Measurements from ENCODE around the gene MYBBP1A. TPM values are rescaled to one million over a fixed set of nuclear protein-coding genes. Genes with fewer than 3 reads are reported as not detected.
A peak's percentile ranks its signal among the peaks of the same experiment; 100 is the strongest.

MYBBP1A gene
- polyA plus RNA-seq, 3 donors, result 4.2 to 22.3 (median 5.3) TPM

- no peak overlapping the region for H3K9ac ChIP-seq (ENCODE audit: insufficient read depth, low read length, poor library complexity, severe bottlenecking)
- H3K27me3 ChIP-seq (ENCODE audit: control insufficient read depth in 2 of 2, insufficient read depth in 2 of 2, low read length in 2 of 2), result peaks cover 10 to 14% of the 10 kb centered on the region in 2 donors
- peaks cover 0 to 4% of the 10 kb centered on the region in 2 donors for H3K36me3 Mint-ChIP-seq
- H3K9me3 ChIP-seq (replicated peaks in 1 of 2; ENCODE audit: control insufficient read depth in 1 of 2, insufficient read depth in 1 of 2, low read length in 2 of 2), result peaks cover 0 to 11% of the 10 kb centered on the region in 2 donors
- peaks cover 0 to 8% (median 0%) of the 10 kb centered on the region in 7 donors for H3K9me3 Mint-ChIP-seq
- DNase-seq, result no peak
- TF ChIP-seq CTCF (IDR thresholded peaks at IDR 0.05), result no peak
- H3K4me2 ChIP-seq (replicated peaks; ENCODE audit: extremely low read depth, low read length, poor library complexity, severe bottlenecking), result no peak overlapping the region
- no peak overlapping the region for H3K27ac Mint-ChIP-seq
- peak overlapping the region in 1 of 2 donors; percentile 42 for H3K4me3 Mint-ChIP-seq
- H2AFZ ChIP-seq (ENCODE audit: insufficient read depth, low read depth, low read length, poor library complexity, severe bottlenecking), result no peak overlapping the region
- peaks cover 21 to 43% (median 25%) of the 10 kb centered on the region in 3 donors for H3K27me3 Mint-ChIP-seq (ENCODE audit: low read depth in 3 of 3)
- peaks cover 18 to 24% of the 10 kb centered on the region in 2 donors for H3K4me1 ChIP-seq (ENCODE audit: control insufficient read depth in 1 of 2, insufficient read depth in 2 of 2, low read length in 2 of 2)
- H4K20me1 ChIP-seq (ENCODE audit: insufficient read depth, low read length), result no peaks in the 10 kb centered on the region
- H3K27ac ChIP-seq (ENCODE audit: low read depth in 1 of 2, low read length in 2 of 2), result no peak overlapping the region
- H3K36me3 ChIP-seq (replicated peaks in 1 of 2; ENCODE audit: control insufficient read depth in 1 of 2, insufficient read depth in 2 of 2, low read length in 2 of 2), result no peaks in the 10 kb centered on the region
- 86% methylated on average over 5 of the region's 5 CpGs for WGBS (ENCODE audit: insufficient coverage)
- H3K79me2 ChIP-seq (ENCODE audit: insufficient read depth, low read length), result no peaks in the 10 kb centered on the region
- no peak overlapping the region for H3K4me3 ChIP-seq (replicated peaks in 1 of 3; ENCODE audit: low read depth in 2 of 3, low read length in 3 of 3)
- H3K4me1 Mint-ChIP-seq, result peaks cover 37% of the 10 kb centered on the region
- intact Hi-C loops (cut with micrococcal nuclease), result no loop called here
Observed at GRCh38 chr17:4505187-4505586, 50.0 kb downstream of the MYBBP1A start.

- Mint-ChIP-seq H3K27me3 (ENCODE audit: low read depth in 3 of 3) (peaks cover 27 to 48% (median 33%) of the 10 kb centered on the region in 3 donors), H3K36me3 (peaks cover 0 to 5% of the 10 kb centered on the region in 2 donors), H3K4me1 (peaks cover 35% of the 10 kb centered on the region), H3K9me3 (peaks cover 0 to 14% (median 0%) of the 10 kb centered on the region in 7 donors), H3K4me3 (no peak overlapping the region), H3K27ac (no peak overlapping the region)
- DNase-seq, result no peak
- Histone ChIP-seq H3K4me2 (replicated peaks; ENCODE audit: extremely low read depth, low read length, poor library complexity, severe bottlenecking) (no peak overlapping the region), H3K4me3 (replicated peaks in 1 of 3; ENCODE audit: low read depth in 2 of 3, low read length in 3 of 3) (no peak overlapping the region), H3K36me3 (replicated peaks in 1 of 2; ENCODE audit: control insufficient read depth in 1 of 2, insufficient read depth in 2 of 2, low read length in 2 of 2) (no peaks in the 10 kb centered on the region), H3K27me3 (ENCODE audit: control insufficient read depth in 2 of 2, insufficient read depth in 2 of 2, low read length in 2 of 2) (peaks cover 14 to 24% of the 10 kb centered on the region in 2 donors), H3K27ac (ENCODE audit: low read depth in 1 of 2, low read length in 2 of 2) (no peak overlapping the region), H3K9ac (ENCODE audit: insufficient read depth, low read length, poor library complexity, severe bottlenecking) (no peak overlapping the region), H3K9me3 (replicated peaks in 1 of 2; ENCODE audit: control insufficient read depth in 1 of 2, insufficient read depth in 1 of 2, low read length in 2 of 2) (peaks cover 0 to 13% of the 10 kb centered on the region in 2 donors), H3K4me1 (ENCODE audit: control insufficient read depth in 1 of 2, insufficient read depth in 2 of 2, low read length in 2 of 2) (peaks cover 20 to 24% of the 10 kb centered on the region in 2 donors), H4K20me1 (ENCODE audit: insufficient read depth, low read length) (no peaks in the 10 kb centered on the region), H2AFZ (ENCODE audit: insufficient read depth, low read depth, low read length, poor library complexity, severe bottlenecking) (no peak overlapping the region), H3K79me2 (ENCODE audit: insufficient read depth, low read length) (no peaks in the 10 kb centered on the region)
- intact Hi-C loops (cut with micrococcal nuclease), result no loop called here
- no peak for TF ChIP-seq CTCF (IDR thresholded peaks at IDR 0.05)
- WGBS (ENCODE audit: insufficient coverage), result 5% methylated on average over 5 of the region's 5 CpGs
Observed at GRCh38 chr17:4504188-4504587, 51.0 kb downstream of the MYBBP1A start.
